Muscle of leg (tissue), 11 donors: ENCODE results near the gene RAD51B. TPM values are rescaled to one million over a fixed set of nuclear protein-coding genes. Genes with fewer than 3 reads are reported as not detected.
A peak's percentile ranks its signal among the peaks of the same experiment; 100 is the strongest.

Experiments used
- DNase-seq: peaks from one replicate; pipeline ENCODE4 v3.0.0; 2013
- H3K27ac ChIP-seq: one replicate; pipeline ENCODE4 v1.5.1; 2013; ENCODE audit warnings: mild to moderate bottlenecking, low read length, control low read depth
- H3K27me3 ChIP-seq: one replicate; pipeline ENCODE4 v1.6.1; 2013; ENCODE audit warnings: low read length; ENCODE audit not compliant: control insufficient read depth, insufficient read depth
- H3K36me3 ChIP-seq: one replicate; pipeline ENCODE4 v1.6.1; 2013; ENCODE audit warnings: low read length; ENCODE audit not compliant: control insufficient read depth, insufficient read depth
- H3K4me1 ChIP-seq: one replicate; pipeline ENCODE4 v1.6.1; 2013; ENCODE audit warnings: low read length; ENCODE audit not compliant: control insufficient read depth, insufficient read depth
- H3K4me3 ChIP-seq: one replicate; pipeline ENCODE4 v1.5.1; 2013; ENCODE audit warnings: low read length, control low read depth
- H3K9me3 ChIP-seq: replicated peaks from 2 replicates; pipeline ENCODE4 v1.6.1; 2013; ENCODE audit warnings: low read depth, low read length; ENCODE audit not compliant: control insufficient read depth
- WGBS: methylation state at CpG from one replicate; pipeline ENCODE4 v1.1.5; 2013; ENCODE audit warnings: missing lambda C conversion rate; ENCODE audit not compliant: insufficient coverage; 5-methylcytosine and 5-hydroxymethylcytosine counted together
- polyA plus RNA-seq, 8 donors: library from polyadenylated mRNA; unstranded; fragments of 120-200 nt; gene quantifications; one replicate each; pipeline versions ENCODE4 v1.2.1 to v1.2.3, GENCODE V29; 2013; ENCODE audit warnings: inconsistent platforms in 1 of 8, low replicate concordance in 1 of 8; ENCODE audit not compliant: insufficient read length in 8 of 8, insufficient read depth in 1 of 8
- total RNA-seq: library from RNA; stranded (reverse); fragments of 120-200 nt; gene quantifications from one replicate; pipeline ENCODE4 v1.2.4, GENCODE V29; 2013

RAD51B gene
- total and polyA plus RNA-seq, 9 donors: 6.0 to 16.5 (median 7.2) TPM

DNA sequence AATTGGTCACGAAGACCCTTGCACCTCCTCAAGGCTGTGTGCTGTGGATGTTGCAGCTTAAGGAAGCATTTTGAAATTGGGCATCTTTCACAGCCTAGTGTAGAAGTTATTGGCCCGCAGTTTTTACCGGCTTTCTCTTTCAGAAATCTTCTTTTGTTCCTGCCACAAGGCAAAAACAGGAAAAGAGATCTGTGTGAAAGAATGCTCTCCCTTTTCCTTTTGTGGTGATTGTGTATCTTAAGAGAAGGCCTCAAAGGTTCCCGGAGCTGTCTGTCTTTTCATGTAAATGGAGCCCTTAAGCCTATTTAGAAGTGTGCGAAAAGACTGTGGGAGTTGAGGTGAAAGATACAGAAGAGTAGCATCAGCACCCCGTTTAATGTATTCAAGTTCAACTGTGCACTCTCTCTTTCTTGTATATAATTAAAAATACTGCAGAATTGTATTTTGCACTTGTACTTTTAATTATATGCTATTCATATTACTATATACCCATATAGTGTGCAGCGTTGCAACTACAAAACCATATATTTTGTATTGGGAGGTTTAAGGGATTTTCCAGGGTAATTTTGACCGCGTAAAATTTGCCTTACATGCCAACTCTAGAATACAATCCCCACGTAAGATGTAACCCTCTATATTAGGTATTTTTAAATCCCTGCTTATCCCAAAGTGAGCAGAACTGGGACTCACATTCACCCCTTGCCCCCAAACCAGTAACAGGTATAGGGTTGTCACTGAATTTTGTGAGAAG, 441.7 kb downstream of the RAD51B start:
- Histone ChIP-seq H3K36me3 (no peaks in the 10 kb centered on the region), H3K4me1 (peaks cover 12% of the 10 kb centered on the region), H3K27me3 (no peaks in the 10 kb centered on the region), H3K27ac (no peak overlapping the region), H3K4me3 (no peak overlapping the region), H3K9me3 (no peaks in the 10 kb centered on the region)
- no CpG with 5 or more reads among the region's 10 CpGs for WGBS
- no peak for DNase-seq

DNA sequence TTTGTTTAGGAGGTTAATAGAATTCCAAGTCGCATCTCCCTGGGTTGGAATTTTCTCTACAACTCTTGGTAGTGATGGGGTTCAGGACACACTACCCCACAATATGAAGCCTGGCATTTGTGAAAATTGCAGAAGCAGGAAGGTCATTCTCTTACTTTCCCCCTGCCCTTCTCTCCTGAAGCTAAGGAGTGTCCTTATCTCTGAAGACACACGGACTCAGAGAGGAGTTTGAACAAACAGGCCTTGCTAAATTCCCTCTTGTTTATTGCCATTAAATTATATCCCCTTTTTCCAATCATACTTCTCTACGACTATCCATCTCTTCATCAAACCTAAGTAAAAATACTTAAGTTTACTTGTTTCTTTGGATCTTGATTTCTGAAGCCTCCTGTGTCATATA, 443.0 kb downstream of the RAD51B start:
- Histone ChIP-seq H3K27me3 (no peaks in the 10 kb centered on the region), H3K4me1 (peaks cover 12% of the 10 kb centered on the region), H3K36me3 (no peaks in the 10 kb centered on the region), H3K9me3 (no peaks in the 10 kb centered on the region), H3K4me3 (no peak overlapping the region), H3K27ac (no peak overlapping the region)
- DNase-seq: no peak
- WGBS: no CpG with 5 or more reads among the region's 3 CpGs

DNA sequence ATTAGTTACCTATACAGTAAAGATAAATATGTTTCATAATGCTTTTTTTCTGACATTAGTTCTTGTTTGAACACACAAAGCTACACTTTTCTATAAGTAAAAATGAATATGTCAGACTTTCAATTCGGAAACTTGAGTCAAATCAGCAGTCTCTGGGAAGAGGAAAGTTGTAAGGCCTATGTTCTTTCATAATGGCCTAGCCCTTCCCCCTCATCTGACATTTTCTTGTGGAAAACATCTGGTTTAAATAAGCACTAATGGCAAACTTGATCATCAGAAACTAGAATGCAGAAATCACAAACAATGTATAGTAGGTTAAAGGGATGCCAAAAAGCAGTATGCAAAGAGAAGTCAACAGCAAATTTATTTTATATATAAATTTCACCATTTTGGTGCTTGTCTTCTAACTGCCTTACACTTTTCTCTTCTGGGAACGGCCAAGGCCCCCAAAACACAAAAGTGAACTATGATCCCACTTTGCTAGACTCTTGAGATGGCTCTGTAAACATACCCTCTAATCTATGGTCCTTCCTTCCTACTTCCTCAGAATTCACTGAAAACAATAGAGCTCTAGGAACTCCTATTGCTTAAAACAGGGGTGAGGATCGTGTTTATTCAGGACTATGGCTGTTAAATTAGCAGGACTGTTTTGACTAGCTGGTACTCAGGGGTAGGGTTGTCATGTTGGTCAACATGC, 444.1 kb downstream of the RAD51B start:
- H3K4me3 ChIP-seq: no peak overlapping the region
- no peaks in the 10 kb centered on the region for H3K27me3 ChIP-seq
- WGBS: no CpG with 5 or more reads among the region's 3 CpGs
- H3K4me1 ChIP-seq: peaks cover 12% of the 10 kb centered on the region
- DNase-seq: peak; percentile 93
- no peaks in the 10 kb centered on the region for H3K36me3 ChIP-seq
- H3K27ac ChIP-seq: peak overlapping the region; percentile 75
- no peaks in the 10 kb centered on the region for H3K9me3 ChIP-seq

DNA sequence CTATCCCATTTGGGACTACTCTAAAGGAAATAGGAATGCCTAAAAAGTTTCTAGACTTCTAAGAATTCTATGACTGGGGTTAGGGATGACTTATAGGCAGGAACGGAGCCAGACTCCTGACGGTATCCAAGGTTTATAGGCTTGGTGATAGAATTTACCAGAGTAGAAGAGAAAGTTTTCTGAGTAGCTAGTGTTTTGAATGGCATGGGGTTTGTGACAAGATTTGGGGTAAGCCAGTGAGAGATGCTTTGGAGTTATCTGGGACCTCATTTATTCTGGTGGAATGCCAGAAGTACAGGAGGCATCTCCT, 444.6 kb downstream of the RAD51B start:
- H3K4me1 ChIP-seq: peaks cover 16% of the 10 kb centered on the region
- no peaks in the 10 kb centered on the region for H3K36me3 ChIP-seq
- no peaks in the 10 kb centered on the region for H3K9me3 ChIP-seq
- H3K27me3 ChIP-seq: no peaks in the 10 kb centered on the region
- no peak overlapping the region for H3K4me3 ChIP-seq
- peak overlapping the region; percentile 75 for H3K27ac ChIP-seq
- 38% methylated on average over 2 of the region's 2 CpGs for WGBS
- peak; percentile 64 for DNase-seq

- no peaks in the 10 kb centered on the region for H3K36me3 ChIP-seq
- H3K9me3 ChIP-seq: no peaks in the 10 kb centered on the region
- H3K27me3 ChIP-seq: no peaks in the 10 kb centered on the region
- DNase-seq: no peak
- peaks cover 17% of the 10 kb centered on the region for H3K4me1 ChIP-seq
- H3K4me3 ChIP-seq: no peak overlapping the region
- WGBS: 76% methylated on average over 2 of the region's 7 CpGs
- no peak overlapping the region for H3K27ac ChIP-seq
Measured at GRCh38 chr14:68266998-68267397, 447.4 kb downstream of the RAD51B start.

DNA sequence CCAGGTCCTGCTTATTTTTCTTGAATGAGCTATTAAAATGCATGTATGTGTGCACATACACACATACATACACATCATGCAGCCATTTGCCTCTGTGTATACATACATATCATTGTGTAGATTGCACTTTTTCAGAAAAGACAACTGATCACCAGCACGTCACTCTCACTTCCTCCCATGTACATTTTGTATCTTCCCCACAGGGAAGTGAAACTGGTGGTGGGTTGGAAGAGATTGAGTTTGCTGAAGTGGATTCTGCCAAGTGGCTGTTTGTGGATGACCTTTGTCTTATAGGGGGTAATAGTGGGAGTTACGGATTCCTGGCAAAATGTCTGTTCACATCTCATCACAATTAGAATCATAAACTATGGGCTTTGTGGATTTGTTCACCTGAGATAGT, 448.6 kb downstream of the RAD51B start:
- WGBS: no CpG with 5 or more reads among the region's 2 CpGs
- DNase-seq: peak; percentile 84
- no peak overlapping the region for H3K27ac ChIP-seq
- no peaks in the 10 kb centered on the region for H3K36me3 ChIP-seq
- no peak overlapping the region for H3K4me3 ChIP-seq
- no peaks in the 10 kb centered on the region for H3K27me3 ChIP-seq
- no peaks in the 10 kb centered on the region for H3K9me3 ChIP-seq
- peaks cover 17% of the 10 kb centered on the region for H3K4me1 ChIP-seq

DNA sequence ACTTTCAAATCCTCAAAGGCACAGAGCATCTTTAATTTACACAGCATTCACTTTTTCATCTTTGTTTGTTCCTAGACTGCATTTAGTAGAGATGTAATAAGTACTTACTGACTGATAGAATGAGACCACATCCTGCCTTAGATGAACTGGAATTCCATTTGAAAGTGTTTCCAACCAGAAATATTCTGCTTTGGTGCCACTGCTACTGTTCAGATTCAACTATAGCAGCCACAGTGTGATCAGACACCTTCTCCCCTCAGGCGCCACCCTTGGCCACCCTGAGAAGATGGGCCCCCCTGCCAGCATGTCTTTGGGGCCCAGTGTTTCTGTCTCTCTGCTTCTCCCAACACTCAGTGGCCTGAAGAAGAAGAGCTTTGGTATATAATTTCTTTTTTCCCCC, 449.1 kb downstream of the RAD51B start:
- H3K27me3 ChIP-seq: no peaks in the 10 kb centered on the region
- DNase-seq: no peak
- H3K9me3 ChIP-seq: no peaks in the 10 kb centered on the region
- no CpG with 5 or more reads among the region's 1 CpG for WGBS
- no peak overlapping the region for H3K4me3 ChIP-seq
- H3K27ac ChIP-seq: peak overlapping the region; percentile 53
- H3K36me3 ChIP-seq: no peaks in the 10 kb centered on the region
- H3K4me1 ChIP-seq: peaks cover 17% of the 10 kb centered on the region

- 93% methylated on average over 3 of the region's 8 CpGs for WGBS
- DNase-seq: no peak
- no peaks in the 10 kb centered on the region for H3K9me3 ChIP-seq
- H3K4me3 ChIP-seq: no peak overlapping the region
- peak overlapping the region; percentile 53 for H3K27ac ChIP-seq
- no peaks in the 10 kb centered on the region for H3K27me3 ChIP-seq
- H3K4me1 ChIP-seq: peaks cover 11% of the 10 kb centered on the region
- no peaks in the 10 kb centered on the region for H3K36me3 ChIP-seq
Measured at GRCh38 chr14:68269136-68269927, 449.8 kb downstream of the RAD51B start.

GRCh38 chr14:68270342-68270741, 450.8 kb downstream of the RAD51B start:
- no peak overlapping the region for H3K4me3 ChIP-seq
- H3K4me1 ChIP-seq: peaks cover 11% of the 10 kb centered on the region
- H3K9me3 ChIP-seq: no peaks in the 10 kb centered on the region
- H3K36me3 ChIP-seq: no peaks in the 10 kb centered on the region
- DNase-seq: peak; percentile 77
- peak overlapping the region; percentile 8 for H3K27ac ChIP-seq
- no peaks in the 10 kb centered on the region for H3K27me3 ChIP-seq
- no CpG with 5 or more reads among the region's 2 CpGs for WGBS

DNA sequence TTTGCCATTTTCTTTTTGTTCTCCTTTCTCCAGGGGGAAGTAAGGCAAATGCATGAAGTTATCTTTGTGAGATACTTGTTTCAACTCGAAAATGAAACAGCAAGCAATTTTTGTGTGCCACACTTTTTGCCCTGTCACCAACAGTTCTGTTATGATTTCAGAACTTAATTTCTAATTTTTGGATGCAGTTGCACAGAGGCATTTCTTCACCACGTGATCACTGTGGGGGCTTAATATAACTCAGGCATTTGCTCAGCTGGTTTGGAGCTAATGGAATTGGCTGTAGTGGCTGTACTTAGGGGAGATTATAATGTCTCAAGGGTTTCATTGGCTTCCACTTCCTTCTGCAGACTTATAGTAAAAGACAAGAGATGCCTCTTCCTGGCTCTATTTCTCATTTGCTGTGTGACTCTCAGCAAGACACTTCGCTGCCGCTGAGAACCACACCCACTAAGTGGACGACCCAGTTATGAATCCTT, 452.4 kb downstream of the RAD51B start:
- WGBS: 37% methylated on average over 2 of the region's 5 CpGs

More for the DNA sequence above, 452.4 kb downstream of the RAD51B start:
- H3K9me3 ChIP-seq: no peaks in the 10 kb centered on the region
- H3K4me3 ChIP-seq: no peak overlapping the region
- H3K27me3 ChIP-seq: no peaks in the 10 kb centered on the region
- H3K27ac ChIP-seq: peak overlapping the region; percentile 8
- H3K4me1 ChIP-seq: peaks cover 11% of the 10 kb centered on the region
- H3K36me3 ChIP-seq: no peaks in the 10 kb centered on the region
- peak; percentile 84 for DNase-seq
